CD14-positive monocyte (primary cell): Measurements from ENCODE around the gene MED28. TPM values are rescaled to one million over a fixed set of nuclear protein-coding genes. Genes with fewer than 3 reads are reported as not detected.
"Not testable (repeated sequence)": the region's sequence is repeated elsewhere in the genome, so short reads cannot be mapped to it uniquely, and the experiment has no call there.

Experiments used
- DNase-seq, 3 donors: peaks; one replicate each; pipeline ENCODE4 v3.0.0-alpha.2; 2011 to 2022
- H2AFZ ChIP-seq: 2 replicates; pipeline ENCODE4 v1.6.0; 2012; ENCODE audit warnings: mild to moderate bottlenecking, low read depth, low read length, inconsistent platforms; ENCODE audit not compliant: insufficient read depth, poor library complexity, severe bottlenecking
- H3K27ac ChIP-seq, 2 donors: 1 replicate in 1 of 2; 2 replicates in 1 of 2; pipeline ENCODE4 v1.5.1; 2012 to 2013; ENCODE audit warnings: low read length in 2 of 2, control low read depth in 1 of 2, inconsistent platforms in 1 of 2, low read depth in 1 of 2, mild to moderate bottlenecking in 1 of 2
- H3K27me3 ChIP-seq, 2 donors: one replicate each; pipeline versions ENCODE4 v1.6.0 to v1.6.1; 2011 to 2013; ENCODE audit warnings: low read length in 2 of 2; ENCODE audit not compliant: control insufficient read depth in 2 of 2, insufficient read depth in 2 of 2
- H3K36me3 ChIP-seq, 2 donors: replicated peaks in 1 of 2; 1 replicate in 1 of 2; 2 replicates in 1 of 2; pipeline versions ENCODE4 v1.5.1 to v1.6.1; 2012 to 2013; ENCODE audit warnings: low read length in 2 of 2, control low read depth in 1 of 2, inconsistent platforms in 1 of 2, mild to moderate bottlenecking in 1 of 2; ENCODE audit not compliant: insufficient read depth in 2 of 2, control insufficient read depth in 1 of 2
- H3K4me1 ChIP-seq, 2 donors: 1 replicate in 1 of 2; 2 replicates in 1 of 2; pipeline versions ENCODE4 v1.5.1 to v1.6.1; 2012 to 2013; ENCODE audit warnings: low read length in 2 of 2, control low read depth in 1 of 2, inconsistent platforms in 1 of 2, mild to moderate bottlenecking in 1 of 2, moderate library complexity in 1 of 2; ENCODE audit not compliant: insufficient read depth in 2 of 2, control insufficient read depth in 1 of 2
- H3K4me2 ChIP-seq: replicated peaks from 2 replicates; pipeline ENCODE3; 2012; ENCODE audit warnings: low read length, moderate library complexity, mild to moderate bottlenecking; ENCODE audit not compliant: poor library complexity, severe bottlenecking; ENCODE audit errors: extremely low read depth
- H3K4me3 ChIP-seq, 3 experiments: fragments of 200-600 bp in 1 of 3; sonication (generic) in 1 of 3; replicated peaks in 1 of 3; 1 replicate in 2 of 3; 2 replicates in 1 of 3; pipeline ENCODE4 v1.5.1; 2011 to 2013; ENCODE audit warnings: low read length in 3 of 3, mild to moderate bottlenecking in 3 of 3, control low read depth in 2 of 3, low read depth in 2 of 3, inconsistent platforms in 1 of 3, moderate library complexity in 1 of 3
- H3K79me2 ChIP-seq: 2 replicates; pipeline ENCODE4 v1.6.0; 2012; ENCODE audit warnings: mild to moderate bottlenecking, control low read depth, inconsistent platforms, low read length, moderate library complexity; ENCODE audit not compliant: insufficient read depth
- H3K9ac ChIP-seq: 2 replicates; pipeline ENCODE4 v1.6.0; 2017; ENCODE audit warnings: low read length, mild to moderate bottlenecking; ENCODE audit not compliant: insufficient read depth, poor library complexity, severe bottlenecking
- H3K9me3 ChIP-seq, 2 donors: replicated peaks in 1 of 2; 1 replicate in 1 of 2; 2 replicates in 1 of 2; pipeline versions ENCODE4 v1.5.1 to v1.6.1; 2012 to 2013; ENCODE audit warnings: low read length in 2 of 2, control low read depth in 1 of 2; ENCODE audit not compliant: control insufficient read depth in 1 of 2, insufficient read depth in 1 of 2
- H4K20me1 ChIP-seq: 2 replicates; pipeline ENCODE4 v1.6.0; 2012; ENCODE audit warnings: mild to moderate bottlenecking, low read length, control low read depth, moderate library complexity; ENCODE audit not compliant: insufficient read depth
- H3K27ac Mint-ChIP-seq, 7 donors: one replicate each; pipeline ENCODE4 v1.8.0; 2020; ENCODE audit warnings: mild to moderate bottlenecking in 7 of 7, mixed read lengths in 7 of 7, moderate library complexity in 6 of 7, inconsistent platforms in 2 of 7
- H3K27me3 Mint-ChIP-seq, 3 donors: one replicate each; pipeline ENCODE4 v1.8.0; 2021 to 2022; ENCODE audit warnings: low read depth in 3 of 3, mild to moderate bottlenecking in 3 of 3, mixed read lengths in 3 of 3, moderate library complexity in 3 of 3, inconsistent platforms in 1 of 3
- H3K36me3 Mint-ChIP-seq, 2 donors: one replicate each; pipeline ENCODE4 v1.8.0; 2020; ENCODE audit warnings: mixed read lengths in 2 of 2, inconsistent platforms in 1 of 2, mild to moderate bottlenecking in 1 of 2
- H3K4me1 Mint-ChIP-seq: one replicate; pipeline ENCODE4 v1.8.0; 2020; ENCODE audit warnings: mild to moderate bottlenecking, mixed read lengths
- H3K4me3 Mint-ChIP-seq, 2 donors: one replicate each; pipeline ENCODE4 v1.8.0; 2020; ENCODE audit warnings: mild to moderate bottlenecking in 2 of 2, mixed read lengths in 2 of 2, moderate library complexity in 1 of 2
- H3K9me3 Mint-ChIP-seq, 7 donors: one replicate each; pipeline ENCODE4 v1.8.0; 2020 to 2022; ENCODE audit warnings: mixed read lengths in 7 of 7, mild to moderate bottlenecking in 6 of 7, moderate library complexity in 6 of 7, inconsistent platforms in 2 of 7
- CTCF ChIP-seq: fragments of 200-600 bp; IDR thresholded peaks from one replicate; pipeline ENCODE4 v1.8.0; 2022; ENCODE audit warnings: antibody characterized with exemption, mild to moderate bottlenecking
- WGBS: methylation state at CpG from one replicate; pipeline ENCODE4 v1.1.5; 2013; ENCODE audit warnings: missing lambda C conversion rate; ENCODE audit not compliant: insufficient coverage; 5-methylcytosine and 5-hydroxymethylcytosine counted together
- intact Hi-C, 2 donors: fragments of 100-400 bp; cut with micrococcal nuclease; formaldehyde crosslinking; loops; one replicate each; pipeline versions ENCODE4 v1.15.0 to v1.15.1; 2023
- polyA plus RNA-seq, 3 donors: library from polyadenylated mRNA; depleted of rRNA in 1 of 3; unstranded in 2 of 3; stranded (reverse) in 1 of 3; fragments of 300-500 nt in 2 of 3; fragments of >200 nt in 1 of 3; fragmentation: Illumina TruSeq in 2 of 3; gene quantifications; 1 replicate in 2 of 3; 2 replicates in 1 of 3; pipeline ENCODE4 v1.2.3, GENCODE V29; 2012 to 2021

The MED28 gene
- polyA plus RNA-seq, 3 donors: 8.6 to 46.4 (median 43.5) TPM

- Histone ChIP-seq H3K4me2 (no peak overlapping the region), H3K27me3 (no peaks in the 10 kb centered on the region), H2AFZ (no peak overlapping the region), H4K20me1 (no peaks in the 10 kb centered on the region), H3K36me3 (no peaks in the 10 kb centered on the region), H3K79me2 (no peaks in the 10 kb centered on the region), H3K4me1 (peaks cover 4 to 8% of the 10 kb centered on the region in 2 donors), H3K9ac (no peak overlapping the region), H3K4me3 (no peak overlapping the region), H3K9me3 (no peaks in the 10 kb centered on the region), H3K27ac (no peak overlapping the region)
- Mint-ChIP-seq H3K27me3 (peaks cover 2 to 8% (median 7%) of the 10 kb centered on the region in 3 donors), H3K4me1 (peaks cover 6% of the 10 kb centered on the region), H3K27ac (no peak overlapping the region), H3K36me3 (no peaks in the 10 kb centered on the region), H3K9me3 (peaks cover 0 to 2% (median 0%) of the 10 kb centered on the region in 7 donors), H3K4me3 (no peak overlapping the region)
- intact Hi-C loops: no loop called here
- 82% methylated on average over 8 of the region's 9 CpGs for WGBS
- no peak for DNase-seq
- no peak for TF ChIP-seq CTCF
These were observed 43.4 kb downstream of the MED28 start for GRCh38 chr4:17657849-17658248.

DNA sequence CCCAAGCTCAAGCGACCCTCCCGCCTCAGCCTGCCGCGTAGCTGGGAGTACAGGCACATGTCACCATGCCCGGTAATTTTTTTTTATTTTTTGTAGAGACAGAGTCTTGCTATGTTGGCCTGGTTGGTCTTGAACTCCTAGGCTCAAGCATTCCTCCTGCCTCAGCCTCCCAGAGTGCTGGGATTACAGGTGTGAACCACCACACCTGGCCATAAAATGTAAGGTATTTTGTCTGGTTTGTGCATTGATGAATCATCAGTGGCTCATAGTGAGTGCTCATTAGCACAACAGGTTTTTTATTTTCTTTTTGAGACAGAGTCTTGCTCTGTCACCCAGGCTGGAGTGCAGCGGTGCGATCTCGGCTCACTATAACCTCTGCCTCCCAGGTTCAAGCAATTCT is 44.8 kb downstream of the MED28 start:
- H4K20me1 ChIP-seq, H3K27ac ChIP-seq, H3K4me2 ChIP-seq, H3K9ac ChIP-seq, H3K9me3 Mint-ChIP-seq, H3K27me3 ChIP-seq, H3K79me2 ChIP-seq, H3K27me3 Mint-ChIP-seq, H2AFZ ChIP-seq, DNase-seq, intact Hi-C loops, H3K36me3 ChIP-seq, H3K4me3 ChIP-seq, H3K4me3 Mint-ChIP-seq, H3K9me3 ChIP-seq, H3K36me3 Mint-ChIP-seq, H3K27ac Mint-ChIP-seq: not testable (repeated sequence)
- peaks cover 14% of the 10 kb centered on the region for H3K4me1 Mint-ChIP-seq
- 100% methylated on average over 7 of the region's 8 CpGs for WGBS
- H3K4me1 ChIP-seq: peaks cover 5 to 14% of the 10 kb centered on the region in 2 donors
